ENCODE results near the gene TIPRL.

- TF ChIP-seq CTCF (IDR thresholded peaks at IDR 0.05) (peak; percentile 70), POLR2A (IDR thresholded peaks at IDR 0.05; ENCODE audit: low read length) (no peak), RFX5 (IDR thresholded peaks at IDR 0.05) (no peak), CHD4 (IDR thresholded peaks at IDR 0.05; ENCODE audit: borderline replicate concordance) (no peak), CBX2 (IDR thresholded peaks at IDR 0.05; ENCODE audit: borderline replicate concordance, low read depth) (no peak)
These were observed 33.3 kb upstream of the TIPRL start for GRCh38 chr1:168145184-168146159.

All from A549 (cell line).